SK-N-SH treated with all-trans-retinoic acid at 6 μM for 48 hours (cell line): ENCODE measurements around the gene PLXDC2.

ENCODE experiments used
- ARNTL ChIP-seq: fragments of 450-650 bp; formaldehyde crosslinking; IDR thresholded peaks from 2 replicates; pipeline ENCODE4 v1.5.0; 2020; ENCODE audit warnings: low read depth, mild to moderate bottlenecking, moderate library complexity, borderline replicate concordance
- BACH2 ChIP-seq: fragments of 250-450 bp; sonication (Bioruptor Pico); IDR thresholded peaks from 2 replicates; pipeline ENCODE4 v1.9.0; 2021; ENCODE audit warnings: mild to moderate bottlenecking, borderline replicate concordance
- ISL1 ChIP-seq: fragments of 250-450 bp; sonication (Bioruptor Pico); IDR thresholded peaks from 2 replicates; pipeline ENCODE4 v2.1.2; 2022; ENCODE audit warnings: mild to moderate bottlenecking, moderate library complexity
- PATZ1 ChIP-seq: fragments of 250-450 bp; sonication (Bioruptor Pico); IDR thresholded peaks from 2 replicates; pipeline ENCODE4 v1.8.0; 2020; ENCODE audit warnings: mild to moderate bottlenecking, moderate library complexity, borderline replicate concordance
- RARB ChIP-seq: fragments of 250-450 bp; sonication (Bioruptor Pico); IDR thresholded peaks from 2 replicates; pipeline ENCODE4 v1.8.0; 2021; ENCODE audit warnings: mild to moderate bottlenecking, moderate library complexity
- ZFP30 ChIP-seq: fragments of 450-650 bp; formaldehyde crosslinking; IDR thresholded peaks from 2 replicates; pipeline ENCODE4 v1.5.0; 2022; ENCODE audit warnings: mild to moderate bottlenecking, moderate library complexity
- ZNF70 ChIP-seq: fragments of 450-650 bp; formaldehyde crosslinking; IDR thresholded peaks from 2 replicates; pipeline ENCODE4 v1.5.0; 2020; ENCODE audit warnings: mild to moderate bottlenecking, moderate library complexity
- TF ChIP-seq, protein P1 (sequence below): fragments of 250-450 bp; sonication (Bioruptor Pico); IDR thresholded peaks from 2 replicates; pipeline ENCODE4 v1.5.1; 2020; ENCODE audit warnings: low read depth, mild to moderate bottlenecking, moderate library complexity

DNA sequence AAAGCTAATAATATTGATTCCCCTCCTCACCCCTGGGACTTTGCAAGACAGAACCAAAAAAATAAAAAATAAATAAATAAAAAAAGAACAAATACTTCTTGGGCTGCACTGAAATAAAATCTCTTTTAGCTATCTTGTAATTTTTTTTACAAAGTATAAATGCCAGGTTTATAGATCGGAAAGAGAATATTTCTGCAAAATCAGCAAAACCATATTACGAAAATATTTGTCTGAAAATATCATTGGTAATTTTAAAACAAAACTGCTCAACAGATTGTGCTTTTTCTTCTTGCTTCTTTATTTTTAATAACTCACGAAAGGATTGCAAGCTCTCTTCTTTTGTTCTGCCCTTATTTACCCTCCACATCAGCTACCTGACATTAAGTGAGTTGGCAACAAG is 213.3 kb downstream of the PLXDC2 start:
- TF ChIP-seq ARNTL (CRISPR knock-in tag) (no peak), ISL1 (CRISPR knock-in tag) (no peak), RARB (no peak), PATZ1 (CRISPR knock-in tag) (no peak), BACH2 (no peak), ZNF70 (CRISPR knock-in tag) (no peak), ZFP30 (CRISPR knock-in tag) (no peak)
- TF ChIP-seq, protein P1, sequence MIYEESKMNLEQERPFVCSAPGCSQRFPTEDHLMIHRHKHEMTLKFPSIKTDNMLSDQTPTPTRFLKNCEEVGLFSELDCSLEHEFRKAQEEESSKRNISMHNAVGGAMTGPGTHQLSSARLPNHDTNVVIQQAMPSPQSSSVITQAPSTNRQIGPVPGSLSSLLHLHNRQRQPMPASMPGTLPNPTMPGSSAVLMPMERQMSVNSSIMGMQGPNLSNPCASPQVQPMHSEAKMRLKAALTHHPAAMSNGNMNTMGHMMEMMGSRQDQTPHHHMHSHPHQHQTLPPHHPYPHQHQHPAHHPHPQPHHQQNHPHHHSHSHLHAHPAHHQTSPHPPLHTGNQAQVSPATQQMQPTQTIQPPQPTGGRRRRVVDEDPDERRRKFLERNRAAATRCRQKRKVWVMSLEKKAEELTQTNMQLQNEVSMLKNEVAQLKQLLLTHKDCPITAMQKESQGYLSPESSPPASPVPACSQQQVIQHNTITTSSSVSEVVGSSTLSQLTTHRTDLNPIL (CRISPR knock-in tag), result no peak
